Smooth muscle cell of the pulmonary artery (primary cell): ENCODE data around the gene DCLRE1B. TPM values are rescaled to one million over a fixed set of nuclear protein-coding genes. Genes with fewer than 3 reads are reported as not detected.

ENCODE experiments used
- total RNA-seq: library from RNA; depleted of rRNA; stranded (reverse); fragments of >200 nt; gene quantifications from 2 replicates; pipeline ENCODE4 v1.2.3, GENCODE V29; 2014

Gene DCLRE1B
- 1.7 and 1.8 TPM in 2 replicates for total RNA-seq

GRCh38 chr1:113904674-113905434, at the start of gene DCLRE1B, which contains the start of gene AP4B1:
Gene DCLRE1B (plus strand): TSS chr1:113905326. CDS start chr1:113905587, 261 bp downstream.
Gene AP4B1 (minus strand): TSS chr1:113904799. CDS start chr1:113904717, 82 bp downstream.

GRCh38 chr1:113871597-113872113, 33.5 kb upstream of the DCLRE1B start, which contains the start of gene PTPN22:
Gene PTPN22 (minus strand): TSS chr1:113871712.

GRCh38 chr1:113887402-113888175, 17.5 kb upstream of the DCLRE1B start, which contains the start of gene BCL2L15:
Gene BCL2L15 (minus strand): TSS chr1:113887581. CDS start chr1:113887375, 206 bp downstream.

GRCh38 chr1:113928941-113929749, 24.0 kb downstream of the DCLRE1B start, which contains the start of gene HIPK1:
Gene HIPK1 (plus strand): TSS chr1:113929324.

Other genes with a start within 250 kb of the DCLRE1B start
- 30.0 and 34.4 TPM in 2 replicates for gene PHTF1, start 145.8 kb upstream of the DCLRE1B start, total RNA-seq
- gene RSBN1, start 92.8 kb upstream of the DCLRE1B start, total RNA-seq, result 17.3 and 17.7 TPM in 2 replicates
- gene PTPN22, start 33.6 kb upstream of the DCLRE1B start, total RNA-seq, result 0.91 and 4.7 TPM in 2 replicates
- gene BCL2L15, start 17.7 kb upstream of the DCLRE1B start, total RNA-seq, result 0.03 and 0.07 TPM in 2 replicates
- gene AP4B1, start 527 bp upstream of the DCLRE1B start, total RNA-seq, result 11.7 and 13.6 TPM in 2 replicates
- 31.0 and 34.3 TPM in 2 replicates for gene HIPK1, start 24.0 kb downstream of the DCLRE1B start, total RNA-seq
- gene OLFML3, start 74.1 kb downstream of the DCLRE1B start, total RNA-seq, result 24.8 and 36.4 TPM in 2 replicates
- gene SYT6, start 248.5 kb downstream of the DCLRE1B start, total RNA-seq, result not detected in 2 replicates